Ramos (cell line): ENCODE results near the gene GTPBP8.

ENCODE experiments used
- in situ Hi-C: fragments of 300-500 bp; cut with MboI; formaldehyde crosslinking; loops from one replicate; pipeline ENCODE4 v1.14.3; 2022; ENCODE audit warnings: low sequenced_read_pairs; ENCODE audit not compliant: unreplicated experiment

The GTPBP8 gene

DNA sequence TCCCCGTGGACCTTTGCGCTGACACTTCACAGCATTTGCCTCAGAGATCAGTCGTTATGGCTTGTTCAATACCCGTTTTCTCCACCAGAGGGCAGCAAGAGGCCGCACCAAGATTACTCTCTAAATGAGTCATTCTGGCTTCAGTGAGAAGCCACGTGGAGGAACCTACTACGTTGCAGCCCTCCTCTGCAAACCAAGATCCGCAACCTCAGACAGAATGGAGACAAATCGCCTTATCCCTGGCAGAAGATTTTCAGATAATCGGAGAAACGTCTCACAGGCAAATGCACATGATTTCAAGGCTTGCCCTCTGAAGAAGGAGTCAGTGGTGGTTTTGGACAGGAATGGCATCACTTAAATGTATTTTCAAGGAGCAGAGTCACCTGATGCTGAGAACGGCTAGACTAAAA, 60.5 kb downstream of the GTPBP8 start:
- in situ Hi-C loops = loop anchor here (25.0 kb wide), 1 partner anchor 511 kb away; no protein-coding TSS in a partner anchor
